Measurements from ENCODE around the gene KATNIP.

KATNIP gene

GRCh38 chr16:27517664-27518063 is 32.3 kb upstream of the KATNIP start:
- no peaks in the 10 kb centered on the region for H3K27me3 ChIP-seq
- H3K4me3 ChIP-seq: no peak overlapping the region
- peaks cover 15 to 75% (median 61%) of the 10 kb centered on the region in 3 donors for H3K36me3 ChIP-seq
- no peaks in the 10 kb centered on the region for H3K9me3 ChIP-seq
- no peak for DNase-seq
- TF ChIP-seq CTCF (IDR thresholded peaks at IDR 0.05): no peak
- intact Hi-C loops (cut with DNase I; ENCODE audit: low total_unique reads): no loop called here
- H3K27ac ChIP-seq: no peak overlapping the region
- peaks cover 0 to 8% (median 2%) of the 10 kb centered on the region in 4 donors for H3K4me1 ChIP-seq

- H3K27ac ChIP-seq: no peak overlapping the region
- no peaks in the 10 kb centered on the region for H3K27me3 ChIP-seq
- peaks cover 15 to 70% (median 66%) of the 10 kb centered on the region in 3 donors for H3K36me3 ChIP-seq
- TF ChIP-seq CTCF (IDR thresholded peaks at IDR 0.05): no peak
- no peak overlapping the region for H3K4me3 ChIP-seq
- intact Hi-C loops (cut with DNase I; ENCODE audit: low total_unique reads): no loop called here
- peaks cover 0 to 8% (median 2%) of the 10 kb centered on the region in 4 donors for H3K4me1 ChIP-seq
- DNase-seq: no peak
- no peaks in the 10 kb centered on the region for H3K9me3 ChIP-seq
Observed at GRCh38 chr16:27518226-27518625, 31.7 kb upstream of the KATNIP start.

GRCh38 chr16:27520982-27521673 is 28.8 kb upstream of the KATNIP start:
- H3K4me1 ChIP-seq: peaks cover 0 to 8% (median 2%) of the 10 kb centered on the region in 4 donors
- no peak overlapping the region for H3K4me3 ChIP-seq
- H3K27me3 ChIP-seq: no peaks in the 10 kb centered on the region
- peaks cover 29 to 68% (median 66%) of the 10 kb centered on the region in 3 donors for H3K36me3 ChIP-seq
- H3K27ac ChIP-seq: peak overlapping the region; percentile 49 to 67
- H3K9me3 ChIP-seq: peaks cover 0 to 7% (median 0%) of the 10 kb centered on the region in 3 donors
- TF ChIP-seq CTCF (IDR thresholded peaks at IDR 0.05): no peak
- DNase-seq: peak; percentile 41 to 78
- intact Hi-C loops (cut with DNase I; ENCODE audit: low total_unique reads): no loop called here

- peaks cover 37 to 68% (median 66%) of the 10 kb centered on the region in 3 donors for H3K36me3 ChIP-seq
- peaks cover 0 to 8% (median 2%) of the 10 kb centered on the region in 4 donors for H3K4me1 ChIP-seq
- DNase-seq: no peak
- H3K27ac ChIP-seq: no peak overlapping the region
- intact Hi-C loops (cut with DNase I; ENCODE audit: low total_unique reads): no loop called here
- H3K27me3 ChIP-seq: no peaks in the 10 kb centered on the region
- TF ChIP-seq CTCF (IDR thresholded peaks at IDR 0.05): no peak
- no peak overlapping the region for H3K4me3 ChIP-seq
- peaks cover 0 to 7% (median 0%) of the 10 kb centered on the region in 3 donors for H3K9me3 ChIP-seq
Observed at GRCh38 chr16:27522173-27522707, 27.7 kb upstream of the KATNIP start.

- H3K27ac ChIP-seq: no peak overlapping the region
- peaks cover 0 to 7% (median 0%) of the 10 kb centered on the region in 3 donors for H3K9me3 ChIP-seq
- H3K36me3 ChIP-seq: peaks cover 66 to 84% (median 80%) of the 10 kb centered on the region in 3 donors
- intact Hi-C loops (cut with DNase I; ENCODE audit: low total_unique reads): no loop called here
- peaks cover 0 to 4% (median 2%) of the 10 kb centered on the region in 4 donors for H3K4me1 ChIP-seq
- TF ChIP-seq CTCF (IDR thresholded peaks at IDR 0.05): no peak
- H3K4me3 ChIP-seq: no peak overlapping the region
- H3K27me3 ChIP-seq: no peaks in the 10 kb centered on the region
- DNase-seq: no peak
Observed at GRCh38 chr16:27526180-27526579, 23.8 kb upstream of the KATNIP start.
